ENCODE results near the gene RADIL. TPM values are rescaled to one million over a fixed set of nuclear protein-coding genes. Genes with fewer than 3 reads are reported as not detected.

Gene RADIL
- total and polyA plus RNA-seq, 8 donors: 1.2 to 21.6 (median 3.0) TPM; not detected in 1

- H3K9me3 ChIP-seq: no peaks in the 10 kb centered on the region
Observed at GRCh38 chr7:4875391-4875790, 8.1 kb downstream of the RADIL start.

GRCh38 chr7:4873071-4873944 is 10.2 kb downstream of the RADIL start:
- no peak for DNase-seq
- Histone ChIP-seq H3K36me3 (peaks cover 0 to 22% (median 7%) of the 10 kb centered on the region in 4 donors), H3K27me3 (peaks cover 0 to 14% (median 0%) of the 10 kb centered on the region in 3 donors), H3K27ac (no peak overlapping the region), H3K4me3 (no peak overlapping the region), H3K9me3 (peaks cover 0 to 7% (median 4%) of the 10 kb centered on the region in 4 donors), H3K4me1 (no peaks in the 10 kb centered on the region)
- TF ChIP-seq POLR2AphosphoS5 (IDR thresholded peaks at IDR 0.05) (no peak), CTCF (IDR thresholded peaks at IDR 0.05) (no peak), EP300 (IDR thresholded peaks at IDR 0.05) (no peak), POLR2A (IDR thresholded peaks at IDR 0.05) (no peak)
- intact Hi-C loops (cut with DNase I; ENCODE audit: low total_unique reads): no loop called here
- WGBS, 5 donors: 83 to 91% (median 85%) methylated on average over 23 to 31 of the region's 31 CpGs

More at GRCh38 chr7:4875391-4875790, 8.1 kb downstream of the RADIL start:
- H3K27ac ChIP-seq: no peak overlapping the region
- 86 to 94% (median 93%) methylated on average over 14 to 15 of the region's 15 CpGs for WGBS, 5 donors
- intact Hi-C loops (cut with DNase I; ENCODE audit: low total_unique reads): no loop called here
- peaks cover 0 to 22% (median 7%) of the 10 kb centered on the region in 4 donors for H3K36me3 ChIP-seq
- no peak overlapping the region for H3K4me3 ChIP-seq
- DNase-seq: no peak
- H3K4me1 ChIP-seq: no peaks in the 10 kb centered on the region
- TF ChIP-seq CTCF (IDR thresholded peaks at IDR 0.05) (no peak), POLR2A (IDR thresholded peaks at IDR 0.05) (no peak), POLR2AphosphoS5 (IDR thresholded peaks at IDR 0.05) (no peak), EP300 (IDR thresholded peaks at IDR 0.05) (no peak)
- H3K27me3 ChIP-seq: peaks cover 0 to 15% (median 0%) of the 10 kb centered on the region in 3 donors

GRCh38 chr7:4871930-4872675 is 11.4 kb downstream of the RADIL start:
- peaks cover 0 to 14% (median 0%) of the 10 kb centered on the region in 3 donors for H3K27me3 ChIP-seq
- peaks cover 0 to 11% (median under 1%) of the 10 kb centered on the region in 4 donors for H3K36me3 ChIP-seq
- intact Hi-C loops (cut with DNase I; ENCODE audit: low total_unique reads): no loop called here
- peaks cover 0 to 13% (median 8%) of the 10 kb centered on the region in 4 donors for H3K9me3 ChIP-seq
- 57 to 71% (median 69%) methylated on average over 11 to 19 of the region's 19 CpGs for WGBS, 5 donors
- no peak overlapping the region for H3K27ac ChIP-seq
- DNase-seq: peak in 1 of 2 donors; percentile 68
- H3K4me3 ChIP-seq: no peak overlapping the region
- H3K4me1 ChIP-seq: no peaks in the 10 kb centered on the region
- TF ChIP-seq CTCF (IDR thresholded peaks at IDR 0.05) (no peak), EP300 (IDR thresholded peaks at IDR 0.05) (no peak), POLR2A (IDR thresholded peaks at IDR 0.05) (no peak), POLR2AphosphoS5 (IDR thresholded peaks at IDR 0.05) (no peak)

GRCh38 chr7:4871056-4871680 is 12.3 kb downstream of the RADIL start:
- 68 to 77% (median 68%) methylated on average over 18 to 23 of the region's 23 CpGs for WGBS, 5 donors
- no peak overlapping the region for H3K4me3 ChIP-seq

More at GRCh38 chr7:4871056-4871680, 12.3 kb downstream of the RADIL start:
- H3K27me3 ChIP-seq: peaks cover 0 to 14% (median 0%) of the 10 kb centered on the region in 3 donors
- H3K36me3 ChIP-seq: peaks cover 0 to 10% (median 0%) of the 10 kb centered on the region in 4 donors
- no peak for DNase-seq
- intact Hi-C loops (cut with DNase I; ENCODE audit: low total_unique reads): no loop called here
- H3K4me1 ChIP-seq: no peaks in the 10 kb centered on the region
- no peak for TF ChIP-seq CTCF (IDR thresholded peaks at IDR 0.05)
- no peak for TF ChIP-seq POLR2A (IDR thresholded peaks at IDR 0.05)
- TF ChIP-seq EP300 (IDR thresholded peaks at IDR 0.05): no peak
- no peak for TF ChIP-seq POLR2AphosphoS5 (IDR thresholded peaks at IDR 0.05)
- H3K27ac ChIP-seq: no peak overlapping the region
- H3K9me3 ChIP-seq: peaks cover 0 to 13% (median 8%) of the 10 kb centered on the region in 4 donors

Data from stomach (tissue), 9 donors.